IPS-NIHi7 (cell line): ENCODE results near the gene CMYA5.
"Not testable (repeated sequence)": the region's sequence is repeated elsewhere in the genome, so short reads cannot be mapped to it uniquely, and the experiment has no call there.

Experiments
- DNase-seq: peaks from one replicate; pipeline ENCODE4 v3.0.0; 2012; ENCODE audit warnings: mixed read lengths; ENCODE audit errors: extremely low spot score

CMYA5 gene

DNA sequence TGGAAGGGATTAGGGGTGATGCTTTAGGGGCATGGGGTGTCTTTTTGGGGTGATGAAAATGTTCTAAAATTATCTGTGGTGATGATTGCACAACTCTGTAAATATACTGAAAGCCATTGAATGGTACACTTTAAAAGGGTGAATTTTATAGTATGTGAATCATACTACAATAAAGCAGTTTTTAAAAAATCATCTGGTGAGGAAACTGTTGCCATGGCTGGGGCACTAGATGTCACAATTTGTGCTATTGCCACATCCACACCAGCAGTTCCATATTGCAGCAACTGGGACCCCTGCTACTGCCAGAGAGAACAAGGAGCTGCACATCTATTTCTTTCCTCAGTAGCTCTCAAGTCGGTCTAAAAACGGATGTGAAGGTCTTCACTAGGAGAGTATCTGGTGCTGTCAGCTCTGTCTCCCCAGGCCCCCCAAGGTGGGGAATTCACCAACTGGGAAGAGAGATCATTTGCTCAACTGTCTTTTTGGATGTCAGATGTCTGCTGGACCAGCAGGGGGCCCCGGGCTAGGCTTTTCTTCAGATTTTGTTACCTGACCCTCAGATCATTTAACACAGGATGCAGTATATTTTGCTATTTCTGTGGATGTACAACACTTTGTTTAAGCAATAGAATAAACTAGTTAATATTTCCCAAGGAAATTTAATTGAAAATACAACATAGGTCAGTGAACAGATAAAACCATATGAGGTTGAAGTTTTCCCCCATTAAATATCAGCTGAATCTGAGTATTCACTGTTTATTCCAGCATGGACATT is 13.2 kb downstream of the CMYA5 start:
- peak; percentile 59 for DNase-seq

DNA sequence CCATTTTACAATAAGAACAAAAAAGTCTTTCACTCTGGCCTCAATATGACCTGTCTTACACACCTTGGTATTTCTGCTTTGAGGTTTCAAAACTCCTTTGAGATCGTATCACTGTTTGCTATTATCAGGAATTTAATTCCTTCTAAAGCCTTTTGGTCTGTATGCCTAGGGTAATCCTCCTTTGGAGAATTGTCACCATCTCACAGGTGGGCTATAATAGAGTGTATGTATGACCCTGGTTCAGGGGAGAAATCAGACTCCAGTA is 13.7 kb downstream of the CMYA5 start:
- no peak for DNase-seq

DNA sequence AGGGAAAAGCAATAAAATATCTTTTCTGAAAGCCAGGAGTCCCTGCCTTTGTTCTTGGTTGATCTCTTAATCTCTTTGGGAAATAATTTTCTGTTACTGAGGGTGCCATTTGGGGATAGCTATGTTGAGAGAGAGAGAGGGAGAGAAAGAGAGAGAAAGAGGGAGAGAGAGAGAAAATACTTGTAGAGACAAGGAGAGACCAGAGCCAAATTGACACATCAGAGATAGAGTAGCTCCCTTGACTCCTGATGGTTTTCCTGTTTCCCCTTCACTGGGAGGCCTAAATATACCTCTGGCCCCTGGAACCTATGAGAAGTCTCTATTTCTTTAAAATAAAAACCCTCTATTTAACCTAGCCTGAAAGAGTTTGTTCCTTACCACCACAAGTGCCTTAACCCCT is 14.9 kb downstream of the CMYA5 start:
- DNase-seq = no peak

DNA sequence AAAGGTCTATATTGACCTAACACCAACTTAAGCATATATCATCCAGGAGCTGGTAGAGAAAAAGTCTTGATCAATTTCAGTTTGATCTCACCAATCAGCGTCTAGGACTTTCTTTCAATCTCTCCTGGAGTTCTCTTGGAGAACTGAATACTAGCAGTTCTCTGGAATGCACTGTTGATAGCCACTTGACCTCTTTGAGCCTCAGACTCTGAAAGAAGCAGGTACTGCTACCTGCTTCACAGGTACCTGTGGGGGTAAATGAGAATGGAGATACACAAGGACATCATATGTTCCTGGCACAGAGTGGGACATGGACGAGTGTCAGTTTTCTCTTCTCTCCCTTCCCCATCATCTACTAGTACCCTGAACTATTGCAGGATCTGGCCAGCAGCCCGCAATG is 16.0 kb downstream of the CMYA5 start:
- DNase-seq = no peak

DNA sequence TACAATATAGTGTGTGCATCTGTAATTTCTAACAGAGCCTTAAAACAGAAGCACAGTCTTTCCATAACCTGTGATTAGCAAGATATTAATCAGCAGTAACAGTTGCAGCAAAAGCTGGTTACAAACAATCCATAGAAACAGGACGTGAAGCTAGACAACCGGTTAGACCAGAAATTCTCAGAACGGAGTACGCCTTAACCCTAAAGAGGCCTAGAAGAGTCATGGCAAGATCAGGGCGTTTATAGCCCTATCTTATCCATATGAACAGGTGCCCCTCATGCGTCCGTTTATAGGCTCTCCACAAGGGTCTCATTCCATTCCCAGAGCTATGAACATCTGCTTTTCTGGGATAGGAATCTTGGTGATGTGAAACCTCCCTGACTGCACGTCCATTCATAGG is 16.7 kb downstream of the CMYA5 start:
- DNase-seq = not testable (repeated sequence)

DNA sequence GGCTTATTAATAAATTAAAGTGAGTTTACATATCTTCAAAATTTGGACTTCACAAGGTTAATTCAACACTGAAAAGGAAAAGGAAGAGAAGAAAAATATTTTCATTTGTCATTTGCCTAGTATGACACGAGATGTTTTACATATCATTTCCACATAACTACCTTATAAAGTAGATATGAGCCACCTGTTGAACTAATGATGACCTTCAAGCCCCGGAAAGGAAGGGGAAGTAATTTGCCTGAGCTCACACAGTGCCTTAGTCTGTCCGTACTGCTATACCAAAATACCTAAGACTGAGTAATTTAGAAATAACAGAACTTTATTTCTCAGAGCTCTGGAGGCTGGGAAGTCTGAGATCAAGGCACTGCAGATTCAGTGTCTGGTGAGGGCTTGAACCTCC is 17.9 kb downstream of the CMYA5 start:
- no peak for DNase-seq

DNA sequence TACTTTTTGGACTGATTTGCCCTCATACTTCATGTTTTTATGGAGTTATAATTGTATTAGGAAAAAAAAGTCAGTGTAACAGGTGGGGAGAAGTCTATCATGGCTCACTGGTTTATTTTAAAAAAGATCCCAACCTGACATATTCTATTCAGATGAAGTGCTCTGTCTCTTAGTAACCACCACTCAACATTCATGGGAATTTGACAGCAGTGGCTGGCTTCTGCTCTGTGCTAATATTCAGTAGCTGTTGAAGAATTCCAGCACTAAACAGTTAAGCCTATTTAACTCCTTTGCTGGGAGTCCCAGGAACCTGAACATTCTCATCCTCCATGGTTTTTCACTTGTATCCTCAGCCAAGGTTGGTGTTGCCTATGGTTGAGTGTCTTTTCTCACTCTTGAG is 23.1 kb downstream of the CMYA5 start:
- DNase-seq = no peak

DNA sequence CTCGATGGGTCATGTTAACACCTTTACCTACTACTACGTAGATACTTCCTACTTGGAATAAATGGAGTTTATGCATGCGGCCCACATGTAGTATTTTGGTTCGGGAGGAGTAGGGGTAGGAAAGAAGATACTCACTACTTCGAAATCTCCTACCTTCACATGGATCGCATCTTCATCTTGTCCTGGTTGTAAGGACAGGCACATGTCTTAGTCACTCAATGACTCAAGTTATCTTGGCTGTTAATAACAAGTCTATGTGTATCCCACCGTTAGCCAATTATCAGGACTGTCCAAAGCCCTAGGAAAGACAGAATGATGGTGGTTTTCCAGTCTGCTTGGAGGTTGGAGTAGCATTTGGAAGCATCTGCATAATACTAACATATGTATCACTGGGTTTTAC is 24.1 kb downstream of the CMYA5 start:
- no peak for DNase-seq

DNA sequence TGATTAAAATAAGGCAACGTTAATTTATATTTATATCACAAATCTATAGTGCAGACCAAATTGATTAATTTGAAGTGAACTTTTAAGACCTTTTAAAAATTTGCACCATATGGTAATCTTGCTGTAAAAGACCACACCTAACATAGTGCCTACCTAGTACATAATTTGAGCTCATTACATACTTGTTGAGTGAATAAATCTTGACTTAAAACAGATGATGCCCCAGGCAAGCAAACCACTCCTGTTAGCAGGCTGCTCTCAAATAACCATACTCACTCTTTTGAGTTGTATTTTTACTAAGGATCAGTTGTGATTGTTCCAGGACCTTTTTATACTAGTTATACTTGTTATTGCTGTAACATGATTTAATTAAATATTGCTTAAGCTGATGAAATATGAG is 27.2 kb downstream of the CMYA5 start:
- DNase-seq = no peak

DNA sequence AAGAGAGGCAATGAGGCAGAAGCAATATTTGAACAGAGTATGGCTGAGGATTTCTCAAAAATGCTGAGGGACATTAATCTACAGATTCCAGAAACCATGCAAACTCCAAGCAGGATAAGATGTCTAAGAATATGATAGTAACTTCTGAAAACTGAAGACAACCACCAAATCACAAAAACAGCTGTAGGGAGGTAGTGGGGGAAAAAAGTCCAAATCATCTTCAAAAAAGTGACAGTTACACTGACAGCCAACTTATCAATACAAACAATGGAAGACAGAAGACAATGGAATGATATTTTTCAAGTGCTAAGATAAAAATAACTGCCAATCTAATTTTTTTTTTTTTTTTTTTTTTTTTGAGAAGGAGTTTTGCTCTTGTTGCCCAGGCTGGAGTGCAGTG is 30.5 kb downstream of the CMYA5 start:
- no peak for DNase-seq

DNA sequence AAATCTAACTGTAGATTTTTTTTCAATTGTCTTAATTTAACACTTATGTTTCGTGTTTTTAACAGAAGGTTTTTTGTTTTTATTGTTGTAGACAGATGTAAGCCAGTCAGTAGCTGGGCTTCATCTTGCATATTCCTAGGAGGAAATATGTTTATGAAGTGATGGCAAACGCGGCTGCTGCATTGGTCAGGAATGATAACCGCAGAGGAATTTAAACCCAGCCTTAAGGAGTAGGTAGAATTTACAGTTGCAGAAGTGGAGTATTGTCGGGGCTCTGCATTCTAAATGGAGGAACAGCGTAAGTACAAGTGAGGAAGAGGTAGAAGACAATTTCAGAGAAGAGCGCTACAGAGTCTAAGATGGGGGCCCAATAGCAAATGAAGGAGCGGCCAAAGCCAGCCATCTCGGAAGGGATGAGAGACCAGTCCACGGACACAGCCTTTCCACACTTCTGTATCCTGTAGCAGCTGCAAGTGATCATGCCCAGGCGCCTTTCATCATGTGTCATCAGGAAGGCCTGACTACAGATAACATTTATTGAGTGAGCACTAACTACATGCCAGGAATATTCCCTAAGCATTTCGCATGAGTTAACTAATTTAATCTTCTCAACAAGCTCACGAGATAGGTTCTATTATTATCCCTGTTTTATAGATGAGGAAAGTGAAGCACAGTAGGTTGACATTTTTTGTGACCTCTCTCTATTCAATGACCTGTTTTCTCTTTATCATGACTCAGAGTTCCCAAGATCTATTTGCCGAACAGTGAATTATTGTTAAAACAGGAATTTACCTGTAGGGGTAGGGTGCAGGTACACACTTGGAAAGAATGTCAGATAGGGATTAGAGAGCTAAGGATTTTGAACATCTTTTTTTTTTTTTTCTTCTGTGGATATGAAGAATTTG is 38.1 kb downstream of the CMYA5 start:
- DNase-seq = no peak

DNA sequence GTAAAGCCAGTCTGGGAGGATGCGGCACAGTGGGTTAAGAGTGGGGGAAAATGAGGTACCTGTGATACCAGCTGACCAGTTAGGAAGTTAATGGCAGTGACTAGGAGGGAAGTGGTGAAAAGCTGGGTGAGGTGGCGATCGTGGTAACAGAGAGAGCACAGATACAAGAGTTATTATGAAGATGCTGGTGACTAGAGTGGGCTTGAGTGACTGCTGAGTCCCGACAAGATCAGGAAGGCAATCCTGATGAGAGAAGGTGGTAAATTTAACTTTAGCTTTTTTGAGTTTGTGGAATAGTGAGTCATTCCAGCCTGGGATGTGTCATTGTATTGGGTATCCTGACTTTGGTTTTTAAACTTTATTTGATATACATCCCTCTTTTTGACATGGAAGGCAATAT is 38.8 kb downstream of the CMYA5 start:
- DNase-seq = no peak

DNA sequence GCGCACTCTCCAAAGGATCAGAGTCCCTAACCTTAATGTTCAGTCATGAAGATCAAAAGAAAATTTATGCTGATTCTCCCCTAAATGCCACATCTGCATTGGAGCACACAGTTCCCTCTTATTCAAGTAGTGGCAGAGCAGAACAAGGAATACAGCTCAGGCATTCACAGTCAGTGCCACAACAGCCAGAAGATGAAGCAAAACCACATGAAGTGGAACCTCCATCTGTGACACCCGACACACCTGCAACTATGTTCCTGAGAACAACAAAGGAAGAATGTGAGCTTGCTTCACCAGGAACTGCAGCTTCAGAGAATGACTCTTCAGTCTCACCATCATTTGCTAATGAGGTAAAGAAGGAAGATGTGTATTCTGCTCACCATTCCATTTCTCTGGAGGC is 40.0 kb downstream of the CMYA5 start:
- DNase-seq = no peak

DNA sequence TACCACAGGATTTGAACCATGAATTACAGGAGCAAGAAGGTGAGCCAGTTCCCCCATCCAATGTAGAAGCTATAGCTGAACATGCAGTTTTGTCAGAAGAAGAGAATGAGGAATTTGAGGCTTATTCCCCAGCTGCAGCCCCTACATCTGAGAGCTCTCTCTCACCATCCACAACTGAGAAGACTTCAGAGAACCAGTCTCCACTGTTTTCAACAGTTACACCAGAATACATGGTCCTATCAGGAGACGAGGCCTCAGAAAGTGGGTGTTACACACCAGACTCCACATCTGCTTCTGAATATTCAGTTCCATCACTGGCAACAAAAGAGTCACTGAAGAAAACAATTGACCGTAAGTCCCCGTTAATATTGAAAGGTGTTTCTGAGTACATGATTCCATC is 40.9 kb downstream of the CMYA5 start:
- no peak for DNase-seq

DNA sequence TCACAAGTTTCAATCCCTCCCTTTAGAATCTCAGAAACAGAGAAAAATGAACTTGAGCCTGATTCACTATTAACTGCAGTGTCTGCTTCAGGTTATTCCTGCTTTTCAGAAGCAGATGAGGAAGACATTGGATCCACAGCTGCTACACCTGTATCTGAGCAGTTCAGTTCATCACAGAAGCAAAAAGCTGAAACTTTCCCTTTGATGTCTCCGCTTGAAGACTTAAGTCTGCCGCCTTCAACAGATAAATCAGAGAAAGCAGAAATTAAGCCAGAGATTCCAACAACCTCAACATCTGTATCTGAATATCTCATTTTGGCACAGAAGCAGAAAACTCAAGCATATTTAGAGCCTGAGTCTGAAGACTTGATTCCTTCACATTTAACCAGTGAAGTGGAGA is 42.1 kb downstream of the CMYA5 start:
- no peak for DNase-seq

DNA sequence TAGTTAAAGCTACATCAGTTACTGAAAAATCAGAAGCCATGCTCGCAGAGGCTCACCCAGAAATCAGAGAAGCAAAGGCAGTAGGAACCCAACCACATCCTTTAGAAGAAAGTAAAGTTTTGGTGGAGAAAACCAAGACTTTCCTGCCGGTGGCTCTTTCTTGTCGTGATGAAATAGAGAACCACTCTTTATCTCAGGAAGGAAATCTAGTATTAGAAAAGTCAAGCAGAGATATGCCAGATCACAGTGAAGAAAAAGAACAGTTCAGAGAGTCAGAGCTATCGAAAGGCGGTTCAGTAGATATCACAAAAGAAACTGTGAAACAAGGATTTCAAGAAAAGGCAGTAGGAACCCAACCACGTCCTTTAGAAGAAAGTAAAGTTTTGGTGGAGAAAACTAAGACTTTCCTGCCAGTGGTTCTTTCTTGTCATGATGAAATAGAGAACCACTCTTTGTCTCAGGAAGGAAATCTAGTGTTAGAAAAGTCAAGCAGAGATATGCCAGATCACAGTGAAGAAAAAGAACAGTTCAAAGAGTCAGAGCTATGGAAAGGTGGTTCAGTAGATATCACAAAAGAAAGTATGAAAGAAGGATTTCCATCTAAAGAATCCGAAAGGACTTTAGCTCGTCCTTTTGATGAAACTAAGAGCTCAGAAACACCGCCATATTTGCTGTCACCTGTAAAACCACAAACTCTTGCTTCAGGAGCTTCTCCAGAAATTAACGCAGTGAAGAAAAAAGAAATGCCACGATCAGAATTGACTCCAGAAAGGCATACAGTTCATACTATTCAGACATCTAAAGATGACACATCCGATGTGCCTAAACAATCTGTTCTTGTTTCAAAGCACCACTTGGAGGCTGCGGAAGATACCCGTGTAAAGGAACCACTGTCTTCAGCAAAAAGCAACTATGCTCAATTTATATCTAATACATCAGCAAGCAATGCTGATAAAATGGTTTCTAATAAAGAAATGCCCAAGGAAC is 47.2 kb downstream of the CMYA5 start:
- no peak for DNase-seq

DNA sequence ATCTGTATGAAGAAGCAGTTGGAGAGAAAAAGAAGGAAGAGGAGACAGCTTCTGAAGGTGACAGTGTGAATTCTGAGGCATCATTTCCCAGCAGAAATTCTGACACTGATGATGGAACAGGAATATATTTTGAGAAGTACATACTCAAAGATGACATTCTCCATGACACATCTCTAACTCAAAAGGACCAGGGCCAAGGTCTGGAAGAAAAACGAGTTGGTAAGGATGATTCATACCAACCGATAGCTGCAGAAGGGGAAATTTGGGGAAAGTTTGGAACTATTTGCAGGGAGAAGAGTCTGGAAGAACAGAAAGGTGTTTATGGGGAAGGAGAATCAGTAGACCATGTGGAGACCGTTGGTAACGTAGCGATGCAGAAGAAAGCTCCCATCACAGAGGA is 48.7 kb downstream of the CMYA5 start:
- no peak for DNase-seq

DNA sequence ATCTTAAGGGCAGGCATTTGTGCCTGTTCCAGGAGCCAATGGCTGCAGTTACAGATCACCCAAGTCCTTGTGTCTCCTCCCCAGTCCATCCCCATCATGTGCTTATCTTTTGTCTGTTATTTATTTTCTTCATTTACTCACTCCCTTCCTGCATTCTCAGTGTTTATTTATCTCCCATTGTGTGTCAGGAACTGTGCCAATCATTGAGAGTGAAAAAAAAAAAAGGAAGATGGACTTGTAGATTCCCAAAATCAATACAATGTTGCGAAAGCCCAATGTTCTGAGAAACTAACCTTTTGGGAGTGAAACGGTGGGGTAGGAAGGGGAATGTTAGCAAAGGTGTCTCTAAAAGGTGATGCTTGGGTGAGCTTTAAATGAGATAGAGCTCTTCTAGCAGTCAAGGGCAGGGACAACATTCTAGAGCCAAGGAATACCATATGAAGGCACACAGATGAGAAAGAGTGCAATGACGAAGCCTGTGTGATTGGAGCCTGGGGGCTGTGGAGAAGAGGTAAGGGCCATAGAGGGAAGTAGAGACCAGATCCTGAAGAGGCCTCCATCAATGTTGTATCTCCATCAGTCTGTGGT is 53.0 kb downstream of the CMYA5 start:
- no peak for DNase-seq

DNA sequence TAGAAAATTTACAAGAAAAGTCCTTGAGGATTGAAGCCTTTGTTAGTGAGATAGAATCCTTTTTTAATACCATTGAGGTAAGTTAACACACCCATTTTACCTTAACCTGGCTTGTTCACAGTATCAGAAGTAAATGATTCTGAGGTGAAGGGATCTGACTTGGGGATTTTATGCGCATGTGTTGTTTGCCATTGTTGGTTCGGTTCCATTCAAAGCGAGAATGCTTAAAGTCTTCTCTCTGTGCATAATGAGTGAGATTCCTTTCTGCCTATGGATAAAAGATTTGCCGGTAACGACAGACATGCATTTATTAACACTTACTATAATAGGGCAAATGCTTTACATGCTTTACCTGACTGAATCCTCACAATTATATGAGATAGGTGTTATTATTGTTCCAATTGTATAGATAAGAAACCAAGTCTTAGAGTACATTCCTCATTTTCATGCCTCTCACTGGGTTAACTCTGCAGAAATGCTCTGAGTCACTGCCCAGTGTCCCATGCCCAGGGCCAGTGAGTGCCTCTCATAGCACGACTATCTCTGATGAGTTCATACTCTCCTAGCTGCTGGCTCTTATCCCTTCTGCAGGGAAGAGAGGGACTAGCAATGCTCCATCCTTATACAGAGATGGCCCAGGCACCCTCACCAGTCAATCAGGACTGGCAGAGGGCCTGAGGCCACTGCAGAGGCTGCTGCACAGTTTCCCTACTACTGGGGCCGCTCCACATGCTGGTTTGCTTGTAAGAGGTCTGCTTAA is 54.4 kb downstream of the CMYA5 start:
- DNase-seq = no peak

DNA sequence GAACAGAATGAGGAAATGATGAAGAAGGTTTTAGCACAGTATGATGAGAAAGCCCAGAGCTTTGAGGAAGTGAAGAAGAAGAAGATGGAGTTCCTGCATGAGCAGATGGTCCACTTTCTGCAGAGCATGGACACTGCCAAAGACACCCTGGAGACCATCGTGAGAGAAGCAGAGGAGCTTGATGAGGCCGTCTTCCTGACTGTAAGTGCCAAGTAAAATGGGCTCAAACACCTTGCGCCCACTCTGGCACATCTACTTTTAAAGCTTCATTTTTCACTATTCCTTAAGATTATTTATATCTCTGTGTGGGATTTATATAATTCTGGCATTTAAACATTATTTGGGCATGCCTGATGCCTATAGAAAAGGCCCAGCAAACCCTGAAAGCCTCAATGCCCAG is 55.6 kb downstream of the CMYA5 start:
- DNase-seq = no peak
